ENCODE data around the gene NFATC1. TPM values are rescaled to one million over a fixed set of nuclear protein-coding genes. Genes with fewer than 3 reads are reported as not detected.

Gene NFATC1
- polyA plus RNA-seq, 1 of the 3 experiments (the other 2 are of a cell fraction): 0.02 TPM

DNA sequence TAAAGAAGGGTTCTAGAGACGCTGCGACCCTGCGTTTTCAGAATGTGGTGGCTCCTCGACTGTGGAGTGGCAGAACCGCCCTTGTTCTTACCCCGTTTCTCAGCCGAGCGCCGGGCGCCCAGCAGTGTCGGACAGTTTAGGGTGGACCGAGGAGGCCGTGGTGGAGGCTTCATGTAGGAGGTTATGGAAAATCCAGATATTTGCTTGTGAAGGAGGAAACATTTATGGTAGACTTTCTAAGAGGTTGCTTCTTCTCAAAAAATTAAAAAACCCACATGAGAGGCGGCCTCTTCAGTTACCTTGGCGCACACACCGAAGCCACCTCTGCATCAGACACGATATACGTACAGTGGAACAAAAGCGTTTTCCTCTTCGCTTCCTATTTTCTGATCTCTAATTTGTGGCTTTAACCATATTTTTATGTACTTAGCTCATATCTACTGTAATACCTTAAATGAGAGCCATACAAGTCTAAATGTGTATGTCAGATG, 120.8 kb downstream of the NFATC1 start:
- ChIA-PET POLR2A (no interaction called here), CTCF (no interaction called here)
- H3K9me3 ChIP-seq: no peaks in the 10 kb centered on the region
- H3K36me3 ChIP-seq (replicated peaks in 1 of 2; ENCODE audit: control insufficient read depth in 1 of 2, insufficient read depth in 2 of 2, low read length in 1 of 2): no peaks in the 10 kb centered on the region
- H3K4me2 ChIP-seq: no peak overlapping the region
- no peaks in the 10 kb centered on the region for H3K79me2 ChIP-seq (ENCODE audit: insufficient read depth)
- 67% methylated on average over 19 of the region's 20 CpGs for WGBS (ENCODE audit: low lambda C conversion rate)
- no peaks in the 10 kb centered on the region for H3K9me2 ChIP-seq
- H3K4me3 ChIP-seq (ENCODE audit: low read depth in 2 of 2, low read length in 1 of 2): no peak overlapping the region
- H3K4me1 ChIP-seq (ENCODE audit: control insufficient read depth in 1 of 2, insufficient read depth in 2 of 2, low read depth in 1 of 2, low read length in 1 of 2): no peaks in the 10 kb centered on the region
- TF ChIP-seq EZH2phosphoT487 (IDR thresholded peaks at IDR 0.05; ENCODE audit: borderline replicate concordance, low read depth) (no peak), FOXM1 (IDR thresholded peaks at IDR 0.05; ENCODE audit: low read depth) (no peak), RCOR1 (IDR thresholded peaks at IDR 0.05; ENCODE audit: low read length) (no peak), JUND (IDR thresholded peaks at IDR 0.05) (no peak), TAF1 (IDR thresholded peaks at IDR 0.05; ENCODE audit: borderline replicate concordance, low read depth, low read length) (no peak), SIN3A (IDR thresholded peaks at IDR 0.05; ENCODE audit: borderline replicate concordance, low read depth, low read length) (no peak), RXRA (IDR thresholded peaks at IDR 0.05; ENCODE audit: borderline replicate concordance, low read depth) (no peak), MEF2A (IDR thresholded peaks at IDR 0.05; ENCODE audit: borderline replicate concordance, low read depth) (no peak), TEAD4 (IDR thresholded peaks at IDR 0.05; ENCODE audit: borderline replicate concordance, insufficient read depth) (no peak), RAD21 (IDR thresholded peaks at IDR 0.05; ENCODE audit: low read length) (no peak), FOSL2 (IDR thresholded peaks at IDR 0.05; ENCODE audit: borderline replicate concordance, low read depth) (no peak), NRF1 (IDR thresholded peaks at IDR 0.05; ENCODE audit: low read depth, low read length) (no peak), ELF1 (IDR thresholded peaks at IDR 0.05) (no peak)
- TF ChIP-seq, protein P1, sequence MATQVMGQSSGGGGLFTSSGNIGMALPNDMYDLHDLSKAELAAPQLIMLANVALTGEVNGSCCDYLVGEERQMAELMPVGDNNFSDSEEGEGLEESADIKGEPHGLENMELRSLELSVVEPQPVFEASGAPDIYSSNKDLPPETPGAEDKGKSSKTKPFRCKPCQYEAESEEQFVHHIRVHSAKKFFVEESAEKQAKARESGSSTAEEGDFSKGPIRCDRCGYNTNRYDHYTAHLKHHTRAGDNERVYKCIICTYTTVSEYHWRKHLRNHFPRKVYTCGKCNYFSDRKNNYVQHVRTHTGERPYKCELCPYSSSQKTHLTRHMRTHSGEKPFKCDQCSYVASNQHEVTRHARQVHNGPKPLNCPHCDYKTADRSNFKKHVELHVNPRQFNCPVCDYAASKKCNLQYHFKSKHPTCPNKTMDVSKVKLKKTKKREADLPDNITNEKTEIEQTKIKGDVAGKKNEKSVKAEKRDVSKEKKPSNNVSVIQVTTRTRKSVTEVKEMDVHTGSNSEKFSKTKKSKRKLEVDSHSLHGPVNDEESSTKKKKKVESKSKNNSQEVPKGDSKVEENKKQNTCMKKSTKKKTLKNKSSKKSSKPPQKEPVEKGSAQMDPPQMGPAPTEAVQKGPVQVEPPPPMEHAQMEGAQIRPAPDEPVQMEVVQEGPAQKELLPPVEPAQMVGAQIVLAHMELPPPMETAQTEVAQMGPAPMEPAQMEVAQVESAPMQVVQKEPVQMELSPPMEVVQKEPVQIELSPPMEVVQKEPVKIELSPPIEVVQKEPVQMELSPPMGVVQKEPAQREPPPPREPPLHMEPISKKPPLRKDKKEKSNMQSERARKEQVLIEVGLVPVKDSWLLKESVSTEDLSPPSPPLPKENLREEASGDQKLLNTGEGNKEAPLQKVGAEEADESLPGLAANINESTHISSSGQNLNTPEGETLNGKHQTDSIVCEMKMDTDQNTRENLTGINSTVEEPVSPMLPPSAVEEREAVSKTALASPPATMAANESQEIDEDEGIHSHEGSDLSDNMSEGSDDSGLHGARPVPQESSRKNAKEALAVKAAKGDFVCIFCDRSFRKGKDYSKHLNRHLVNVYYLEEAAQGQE (IDR thresholded peaks at IDR 0.05; ENCODE audit: low read depth, low read length): no peak
- TF ChIP-seq, protein P2, sequence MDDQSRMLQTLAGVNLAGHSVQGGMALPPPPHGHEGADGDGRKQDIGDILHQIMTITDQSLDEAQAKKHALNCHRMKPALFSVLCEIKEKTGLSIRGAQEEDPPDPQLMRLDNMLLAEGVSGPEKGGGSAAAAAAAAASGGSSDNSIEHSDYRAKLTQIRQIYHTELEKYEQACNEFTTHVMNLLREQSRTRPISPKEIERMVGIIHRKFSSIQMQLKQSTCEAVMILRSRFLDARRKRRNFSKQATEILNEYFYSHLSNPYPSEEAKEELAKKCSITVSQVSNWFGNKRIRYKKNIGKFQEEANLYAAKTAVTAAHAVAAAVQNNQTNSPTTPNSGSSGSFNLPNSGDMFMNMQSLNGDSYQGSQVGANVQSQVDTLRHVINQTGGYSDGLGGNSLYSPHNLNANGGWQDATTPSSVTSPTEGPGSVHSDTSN (IDR thresholded peaks at IDR 0.05): no peak
- TF ChIP-seq, protein P3, sequence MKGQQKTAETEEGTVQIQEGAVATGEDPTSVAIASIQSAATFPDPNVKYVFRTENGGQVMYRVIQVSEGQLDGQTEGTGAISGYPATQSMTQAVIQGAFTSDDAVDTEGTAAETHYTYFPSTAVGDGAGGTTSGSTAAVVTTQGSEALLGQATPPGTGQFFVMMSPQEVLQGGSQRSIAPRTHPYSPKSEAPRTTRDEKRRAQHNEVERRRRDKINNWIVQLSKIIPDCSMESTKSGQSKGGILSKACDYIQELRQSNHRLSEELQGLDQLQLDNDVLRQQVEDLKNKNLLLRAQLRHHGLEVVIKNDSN (IDR thresholded peaks at IDR 0.05; ENCODE audit: borderline replicate concordance, low read depth): no peak
- TF ChIP-seq, protein P4, sequence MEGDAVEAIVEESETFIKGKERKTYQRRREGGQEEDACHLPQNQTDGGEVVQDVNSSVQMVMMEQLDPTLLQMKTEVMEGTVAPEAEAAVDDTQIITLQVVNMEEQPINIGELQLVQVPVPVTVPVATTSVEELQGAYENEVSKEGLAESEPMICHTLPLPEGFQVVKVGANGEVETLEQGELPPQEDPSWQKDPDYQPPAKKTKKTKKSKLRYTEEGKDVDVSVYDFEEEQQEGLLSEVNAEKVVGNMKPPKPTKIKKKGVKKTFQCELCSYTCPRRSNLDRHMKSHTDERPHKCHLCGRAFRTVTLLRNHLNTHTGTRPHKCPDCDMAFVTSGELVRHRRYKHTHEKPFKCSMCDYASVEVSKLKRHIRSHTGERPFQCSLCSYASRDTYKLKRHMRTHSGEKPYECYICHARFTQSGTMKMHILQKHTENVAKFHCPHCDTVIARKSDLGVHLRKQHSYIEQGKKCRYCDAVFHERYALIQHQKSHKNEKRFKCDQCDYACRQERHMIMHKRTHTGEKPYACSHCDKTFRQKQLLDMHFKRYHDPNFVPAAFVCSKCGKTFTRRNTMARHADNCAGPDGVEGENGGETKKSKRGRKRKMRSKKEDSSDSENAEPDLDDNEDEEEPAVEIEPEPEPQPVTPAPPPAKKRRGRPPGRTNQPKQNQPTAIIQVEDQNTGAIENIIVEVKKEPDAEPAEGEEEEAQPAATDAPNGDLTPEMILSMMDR (IDR thresholded peaks at IDR 0.05): no peak
- no peak for DNase-seq
- H3F3A ChIP-seq (replicated peaks; ENCODE audit: insufficient read depth): no peaks in the 10 kb centered on the region
- H3K9ac ChIP-seq: no peak overlapping the region
- peaks cover 86% of the 10 kb centered on the region for H3K27me3 ChIP-seq (ENCODE audit: insufficient read depth)
- no peak overlapping the region for H2AFZ ChIP-seq (ENCODE audit: low read depth)
- no peak overlapping the region for H3K27ac ChIP-seq (ENCODE audit: low read depth in 2 of 2, low read length in 1 of 2)
- no peaks in the 10 kb centered on the region for H4K20me1 ChIP-seq (ENCODE audit: insufficient read depth)
